Motor neuron (in vitro differentiated cells): ENCODE results near the gene ZNRD2. TPM values are rescaled to one million over a fixed set of nuclear protein-coding genes. Genes with fewer than 3 reads are reported as not detected.

Experiments
- ATAC-seq, 8 experiments: fragments of 200-7000 bp; cut with Tn5 transposase; replicated peaks in 6 of 8; 2 replicates each; pipeline ENCODE4 v1.8.0; 2021; ENCODE audit warnings: mild to moderate bottlenecking in 8 of 8, moderate library complexity in 8 of 8
- H3K27ac ChIP-seq, 2 donors: fragments of 250-450 bp; sonication (Bioruptor Pico); 2 replicates each; pipeline ENCODE4 v1.9.0; 2021; ENCODE audit warnings: antibody characterized with exemption in 2 of 2, mild to moderate bottlenecking in 2 of 2, moderate library complexity in 1 of 2
- H3K4me1 ChIP-seq, 2 donors: fragments of 250-450 bp; sonication (Bioruptor Pico); replicated peaks in 1 of 2; 2 replicates each; pipeline ENCODE4 v1.6.1; 2021; ENCODE audit warnings: antibody characterized with exemption in 2 of 2, mild to moderate bottlenecking in 2 of 2, moderate library complexity in 1 of 2
- H3K4me3 ChIP-seq, 5 donors: fragments of 250-450 bp; sonication (Bioruptor Pico); 2 replicates each; pipeline ENCODE4 v1.9.0; 2021; ENCODE audit warnings: antibody characterized with exemption in 5 of 5, mild to moderate bottlenecking in 5 of 5, moderate library complexity in 4 of 5
- WGBS, 10 experiments: fragments of 450-650 bp; shearing (Covaris generic); methylation state at CpG; one replicate each; pipeline ENCODE4 v1.0.0; 2022; 5-methylcytosine and 5-hydroxymethylcytosine counted together
- in situ Hi-C, 9 experiments: fragments of 400-800 bp; cut with MboI; loops; one replicate each; pipeline ENCODE4 v1.15.0; 2021; ENCODE audit warnings: low sequenced_read_pairs in 9 of 9, low pct_unique_long_range_greater_than_20kb in 2 of 9; ENCODE audit not compliant: unreplicated experiment in 9 of 9
- total RNA-seq, 8 experiments: library from RNA; unstranded; fragments of 300-600 nt; gene quantifications; 2 replicates each; pipeline versions ENCODE4 v1.2.3 to v1.2.4, GENCODE V29; 2022

ZNRD2 gene
- total RNA-seq, 8 experiments from 2014 or later: 37.4 to 74.2 (median 55.0) TPM

GRCh38 chr11:65541093-65541982, 28.9 kb upstream of the ZNRD2 start:
- in situ Hi-C loops: no loop called here
- 20 to 100% (median 56%) methylated on average over 1 to 5 of the region's 18 CpGs; no CpG with 5 or more reads in 4 of the 10 experiments for WGBS, 10 experiments
- ATAC-seq: no peak
- peaks cover 11 to 14% of the 10 kb centered on the region in 2 donors for H3K4me1 ChIP-seq
- H3K27ac ChIP-seq: no peak overlapping the region
- peak overlapping the region in 4 of 5 donors; percentile 30 to 42 (median 34) for H3K4me3 ChIP-seq

GRCh38 chr11:65542738-65543390, 27.4 kb upstream of the ZNRD2 start:
- ATAC-seq: no peak
- WGBS, 10 experiments: 33 to 100% (median 75%) methylated on average over 1 of the region's 3 CpGs; no CpG with 5 or more reads in 5 of the 10 experiments
- Histone ChIP-seq H3K4me1 (peaks cover 13 to 17% of the 10 kb centered on the region in 2 donors), H3K4me3 (no peak overlapping the region), H3K27ac (no peak overlapping the region)
- in situ Hi-C loops: no loop called here

- H3K4me3 ChIP-seq: peak overlapping the region in 2 of 5 donors; percentile 28 to 31
- in situ Hi-C loops: no loop called here
- 0 to 94% (median 60%) methylated on average over 1 to 4 of the region's 4 CpGs; no CpG with 5 or more reads in 3 of the 10 experiments for WGBS, 10 experiments
- peak in 5 of 8 experiments; percentile 1 to 6 (median 1) for ATAC-seq
- H3K4me1 ChIP-seq: peaks cover 0 to 12% of the 10 kb centered on the region in 2 donors
- H3K27ac ChIP-seq: no peak overlapping the region
Measured at GRCh38 chr11:65545853-65546216, 24.4 kb upstream of the ZNRD2 start.

- Histone ChIP-seq H3K4me3 (peak overlapping the region; percentile 21 to 31 (median 25)), H3K4me1 (peaks cover 0 to 12% of the 10 kb centered on the region in 2 donors), H3K27ac (no peak overlapping the region)
- peak in 6 of 8 experiments; percentile 15 to 85 (median 81) for ATAC-seq
- in situ Hi-C loops: no loop called here
- WGBS, 10 experiments: 1 to 80% (median 13%) methylated on average over 1 to 22 of the region's 64 CpGs; no CpG with 5 or more reads in 7 of the 10 experiments
Measured at GRCh38 chr11:65546217-65546958, 23.9 kb upstream of the ZNRD2 start.

- peak in 1 of 8 experiments; percentile 4 for ATAC-seq
- in situ Hi-C loops: no loop called here
- Histone ChIP-seq H3K27ac (no peak overlapping the region), H3K4me3 (no peak overlapping the region), H3K4me1 (peaks cover 0 to 12% of the 10 kb centered on the region in 2 donors)
- 33 to 80% (median 45%) methylated on average over 1 to 8 of the region's 52 CpGs; no CpG with 5 or more reads in 7 of the 10 experiments for WGBS, 10 experiments
Measured at GRCh38 chr11:65547446-65548125, 22.7 kb upstream of the ZNRD2 start.

GRCh38 chr11:65548395-65548794, 21.9 kb upstream of the ZNRD2 start:
- Histone ChIP-seq H3K4me3 (no peak overlapping the region), H3K4me1 (peaks cover 2 to 18% of the 10 kb centered on the region in 2 donors), H3K27ac (no peak overlapping the region)
- 60 to 89% (median 80%) methylated on average over 1 to 3 of the region's 3 CpGs; no CpG with 5 or more reads in 7 of the 10 experiments for WGBS, 10 experiments
- ATAC-seq: no peak
- in situ Hi-C loops: no loop called here

GRCh38 chr11:65549096-65549495, 21.2 kb upstream of the ZNRD2 start:
- ATAC-seq: no peak
- Histone ChIP-seq H3K4me1 (peaks cover 9 to 25% of the 10 kb centered on the region in 2 donors), H3K27ac (no peak overlapping the region), H3K4me3 (no peak overlapping the region)
- in situ Hi-C loops: no loop called here
- WGBS, 10 experiments: 60 to 100% (median 87%) methylated on average over 1 to 2 of the region's 3 CpGs; no CpG with 5 or more reads in 4 of the 10 experiments

- in situ Hi-C loops: no loop called here
- 50 to 100% (median 78%) methylated on average over 1 to 10 of the region's 17 CpGs; no CpG with 5 or more reads in 3 of the 10 experiments for WGBS, 10 experiments
- peak in 1 of 8 experiments; percentile 41 for ATAC-seq
- Histone ChIP-seq H3K4me3 (no peak overlapping the region), H3K4me1 (peaks cover 25 to 41% of the 10 kb centered on the region in 2 donors), H3K27ac (no peak overlapping the region)
Measured at GRCh38 chr11:65551572-65552387, 18.5 kb upstream of the ZNRD2 start.

GRCh38 chr11:65552388-65552951, 17.8 kb upstream of the ZNRD2 start:
- 80 to 100% (median 86%) methylated on average over 1 to 9 of the region's 9 CpGs; no CpG with 5 or more reads in 2 of the 10 experiments for WGBS, 10 experiments
- Histone ChIP-seq H3K4me1 (peaks cover 27 to 43% of the 10 kb centered on the region in 2 donors), H3K27ac (no peak overlapping the region), H3K4me3 (no peak overlapping the region)
- in situ Hi-C loops: no loop called here
- ATAC-seq: no peak

- H3K4me3 ChIP-seq: no peak overlapping the region
- no CpG with 5 or more reads among the region's 37 CpGs for WGBS, 10 experiments
- in situ Hi-C loops: no loop called here
- H3K27ac ChIP-seq: peak overlapping the region in 1 of 2 donors; percentile 43
- peak in 6 of 8 experiments; percentile 2 to 59 (median 43) for ATAC-seq
- peaks cover 33 to 45% of the 10 kb centered on the region in 2 donors for H3K4me1 ChIP-seq
Measured at GRCh38 chr11:65553301-65554001, 16.8 kb upstream of the ZNRD2 start.
